Neuron (in vitro differentiated cells): ENCODE data around the gene MORC2.

ENCODE experiments used
- H2AFZ ChIP-seq: one replicate; pipeline ENCODE4 v1.6.1; 2013; ENCODE audit warnings: low read depth, mild to moderate bottlenecking, inconsistent platforms, low read length, moderate library complexity
- H3K27me3 ChIP-seq: one replicate; pipeline ENCODE4 v1.6.1; 2013; ENCODE audit warnings: low read length; ENCODE audit not compliant: insufficient read depth
- H3K36me3 ChIP-seq: one replicate; pipeline ENCODE4 v1.6.1; 2013; ENCODE audit warnings: low read length; ENCODE audit not compliant: insufficient read depth
- H3K4me1 ChIP-seq: one replicate; pipeline ENCODE4 v1.6.1; 2013; ENCODE audit warnings: low read length; ENCODE audit not compliant: insufficient read depth
- H3K4me3 ChIP-seq: 2 replicates; pipeline ENCODE4 v1.5.1; 2013; ENCODE audit warnings: mild to moderate bottlenecking, low read length, moderate library complexity
- H3K9me3 ChIP-seq: one replicate; pipeline ENCODE4 v1.6.1; 2013; ENCODE audit warnings: low read length

MORC2 gene

DNA sequence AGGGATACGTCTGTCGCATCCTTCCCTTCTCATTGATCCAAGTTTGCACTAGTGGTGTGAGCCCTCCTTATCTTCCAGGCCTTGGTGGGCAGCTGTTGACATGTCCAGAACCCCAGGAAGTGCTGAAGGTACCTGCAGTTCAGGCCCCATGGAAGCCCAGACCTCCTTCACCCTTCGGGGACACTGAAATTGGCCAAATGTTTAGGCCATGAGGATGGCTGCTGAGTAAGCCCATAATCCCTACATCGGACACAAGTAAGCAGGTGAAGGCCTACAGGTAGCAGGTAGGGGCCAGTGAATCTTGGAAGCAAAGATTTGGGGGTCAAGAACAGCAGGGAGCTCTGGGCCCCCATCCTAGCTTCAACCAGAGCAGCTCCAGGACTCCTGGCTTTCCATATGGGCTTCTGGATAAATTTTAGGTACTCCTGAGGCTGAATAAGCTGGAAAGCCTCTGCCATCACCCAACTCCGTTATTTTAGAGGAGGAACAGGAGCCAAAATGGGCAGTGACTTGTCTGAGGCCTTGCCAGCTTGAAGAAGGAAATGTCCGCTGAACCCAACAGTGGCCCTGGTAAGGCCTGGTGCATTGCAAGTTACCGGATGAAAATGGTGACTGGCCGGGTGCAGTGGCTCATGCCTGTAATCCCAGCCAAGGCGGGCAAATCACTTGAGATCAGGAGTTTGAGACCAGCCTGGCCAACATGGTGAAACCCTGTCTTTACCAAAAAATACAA is 45.2 kb downstream of the MORC2 start:
- Histone ChIP-seq H3K4me1 (no peaks in the 10 kb centered on the region), H3K4me3 (no peak overlapping the region), H3K36me3 (peaks cover 42% of the 10 kb centered on the region), H2AFZ (no peak overlapping the region), H3K27me3 (no peaks in the 10 kb centered on the region), H3K9me3 (no peaks in the 10 kb centered on the region)

DNA sequence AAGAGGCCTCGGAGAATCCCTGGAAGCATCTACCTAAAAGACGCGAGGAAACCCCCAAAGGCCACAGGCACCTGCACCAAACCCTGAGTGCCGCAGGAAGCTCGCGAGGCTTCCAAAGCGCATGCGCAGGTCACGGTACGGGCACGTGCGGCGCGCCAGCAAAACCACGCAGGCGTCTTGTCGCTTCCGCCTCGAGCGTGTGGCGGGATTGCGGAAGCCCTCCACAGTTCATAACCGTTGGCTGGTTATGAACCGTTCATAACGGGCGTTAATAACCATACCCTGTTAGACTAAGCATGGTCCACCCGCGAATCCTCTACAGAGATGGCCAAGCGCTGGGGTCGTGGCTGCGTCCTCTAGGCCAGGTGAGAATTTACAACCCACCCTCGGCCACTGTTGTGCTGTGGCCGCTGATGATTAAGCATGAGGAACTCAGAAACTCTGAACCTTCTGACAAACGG is 46.4 kb downstream of the MORC2 start:
- Histone ChIP-seq H3K27me3 (no peaks in the 10 kb centered on the region), H3K4me3 (no peak overlapping the region), H3K4me1 (no peaks in the 10 kb centered on the region), H2AFZ (no peak overlapping the region), H3K9me3 (no peaks in the 10 kb centered on the region), H3K36me3 (peaks cover 30% of the 10 kb centered on the region)

DNA sequence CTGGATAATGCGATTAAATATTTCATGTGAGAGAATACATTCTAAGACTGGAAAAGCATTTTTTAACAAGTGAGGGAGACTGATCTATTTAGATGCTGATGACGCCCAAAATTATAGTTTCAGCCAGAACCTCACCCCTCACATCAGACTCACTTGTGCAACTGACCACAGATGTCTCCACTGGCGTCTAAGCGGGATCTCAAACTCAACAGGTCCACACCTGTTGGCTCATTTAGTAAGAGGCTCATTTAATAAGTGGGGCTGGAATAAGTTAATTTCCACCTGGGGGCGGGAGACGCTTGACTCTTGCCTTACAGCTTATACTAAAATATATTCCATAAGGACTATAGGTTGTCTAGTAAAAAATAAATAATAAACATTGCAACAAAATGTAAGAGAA is 47.5 kb downstream of the MORC2 start:
- Histone ChIP-seq H3K9me3 (no peaks in the 10 kb centered on the region), H3K4me1 (no peaks in the 10 kb centered on the region), H2AFZ (no peak overlapping the region), H3K4me3 (no peak overlapping the region), H3K36me3 (peaks cover 20% of the 10 kb centered on the region), H3K27me3 (no peaks in the 10 kb centered on the region)

DNA sequence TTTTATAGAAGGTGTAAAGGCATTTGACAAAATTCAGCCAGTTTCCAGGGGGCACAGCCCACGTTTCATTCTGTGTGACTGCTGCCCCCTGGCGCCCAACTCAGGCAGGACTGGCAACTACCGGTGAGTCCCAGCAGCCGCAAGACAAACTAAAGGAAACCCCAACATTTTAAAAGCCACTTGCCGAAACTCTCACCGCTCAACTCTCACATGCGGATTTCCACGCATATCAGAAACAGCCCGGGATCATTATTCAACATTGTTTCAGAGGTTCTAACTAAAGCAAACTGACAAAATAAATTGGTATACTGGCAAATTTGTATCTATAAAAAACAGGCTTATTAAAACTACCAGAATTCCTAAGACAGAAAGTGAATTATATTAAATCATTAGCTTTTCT is 48.2 kb downstream of the MORC2 start:
- no peaks in the 10 kb centered on the region for H3K4me1 ChIP-seq
- no peaks in the 10 kb centered on the region for H3K9me3 ChIP-seq
- H3K4me3 ChIP-seq = no peak overlapping the region
- peaks cover 13% of the 10 kb centered on the region for H3K36me3 ChIP-seq
- H2AFZ ChIP-seq = no peak overlapping the region
- H3K27me3 ChIP-seq = no peaks in the 10 kb centered on the region

DNA sequence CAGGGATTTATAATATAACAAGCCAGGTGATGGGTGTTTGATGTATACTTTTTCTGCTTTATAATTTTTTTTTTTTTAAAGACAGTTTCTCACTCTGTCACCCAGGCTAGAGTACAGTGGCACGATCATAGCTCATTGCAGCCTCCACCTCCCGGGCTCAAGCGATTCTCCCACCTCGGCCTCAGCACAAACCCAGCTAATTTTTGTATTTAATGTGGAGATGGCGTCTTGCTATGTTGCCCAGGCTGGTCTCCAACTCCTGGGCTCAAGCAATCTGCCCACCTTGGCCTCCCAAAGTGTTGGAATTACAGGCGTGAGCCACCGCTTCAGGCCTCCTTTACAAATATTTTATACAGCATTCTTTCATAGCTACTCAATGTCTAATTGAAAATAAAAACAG is 48.6 kb downstream of the MORC2 start:
- H3K36me3 ChIP-seq = peaks cover 9% of the 10 kb centered on the region
- no peaks in the 10 kb centered on the region for H3K4me1 ChIP-seq
- H3K4me3 ChIP-seq = no peak overlapping the region
- no peaks in the 10 kb centered on the region for H3K9me3 ChIP-seq
- no peaks in the 10 kb centered on the region for H3K27me3 ChIP-seq
- no peak overlapping the region for H2AFZ ChIP-seq

DNA sequence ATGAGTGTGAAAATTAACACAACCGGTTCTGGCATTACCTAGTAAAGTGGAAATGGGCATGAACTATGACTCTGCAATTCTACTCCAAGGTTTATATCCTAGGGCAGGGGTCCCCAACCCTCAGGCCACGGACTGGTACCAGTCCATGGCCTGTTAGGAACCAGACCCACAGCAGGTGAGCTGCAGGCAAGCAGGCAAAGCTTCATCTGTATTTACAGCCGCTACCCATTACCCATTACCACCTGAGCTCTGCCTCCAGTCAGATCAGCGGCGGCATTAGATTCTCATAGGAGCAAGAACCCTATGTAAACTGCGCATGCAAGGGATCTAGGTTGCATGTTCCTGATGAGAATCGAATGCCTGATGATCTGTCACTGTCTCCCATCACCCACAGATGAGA is 49.8 kb downstream of the MORC2 start:
- Histone ChIP-seq H2AFZ (no peak overlapping the region), H3K4me3 (no peak overlapping the region), H3K27me3 (no peaks in the 10 kb centered on the region), H3K36me3 (no peaks in the 10 kb centered on the region), H3K9me3 (no peaks in the 10 kb centered on the region), H3K4me1 (no peaks in the 10 kb centered on the region)

DNA sequence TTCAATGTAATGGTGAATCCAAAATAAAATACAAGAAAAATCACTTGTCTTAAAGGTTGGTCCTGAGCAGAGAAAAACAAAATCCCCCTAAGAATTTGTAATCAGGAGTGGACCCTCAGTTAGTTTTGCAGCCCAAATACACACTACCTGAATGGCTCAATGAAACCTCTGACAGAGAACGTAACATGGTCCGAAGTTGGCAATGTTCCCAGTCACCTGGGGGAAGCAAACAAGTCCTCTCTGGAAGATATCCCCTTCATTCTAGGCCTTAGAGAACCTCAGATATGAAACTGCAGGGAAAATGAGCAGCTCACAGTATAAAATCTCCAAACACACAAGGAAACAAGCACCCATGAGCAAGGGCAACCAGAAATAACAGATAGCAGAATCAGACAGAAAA is 58.2 kb downstream of the MORC2 start:
- peaks cover 8% of the 10 kb centered on the region for H3K36me3 ChIP-seq
- H3K4me1 ChIP-seq = no peaks in the 10 kb centered on the region
- H3K4me3 ChIP-seq = no peak overlapping the region
- no peak overlapping the region for H2AFZ ChIP-seq
- no peaks in the 10 kb centered on the region for H3K9me3 ChIP-seq
- H3K27me3 ChIP-seq = no peaks in the 10 kb centered on the region

DNA sequence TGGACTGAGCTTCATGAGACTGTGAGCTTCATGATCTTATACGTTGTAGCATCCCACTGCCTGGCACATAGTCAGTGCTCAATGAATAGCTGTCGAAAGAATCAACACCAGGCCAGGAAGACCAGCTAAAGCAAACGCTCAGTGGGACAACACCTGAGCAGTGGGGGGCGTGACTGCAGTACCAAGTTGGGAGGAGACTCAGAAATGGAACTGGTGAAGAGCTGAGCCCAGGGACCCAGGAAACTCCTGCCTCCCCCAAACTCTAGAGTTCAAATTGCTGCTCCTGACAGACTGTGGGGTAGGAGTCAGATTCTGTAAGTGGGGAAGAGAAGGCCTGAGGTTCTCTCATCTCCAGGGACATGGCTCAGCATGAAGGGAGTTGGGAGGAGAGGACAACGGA is 59.3 kb downstream of the MORC2 start:
- Histone ChIP-seq H3K4me1 (no peaks in the 10 kb centered on the region), H3K4me3 (no peak overlapping the region), H3K27me3 (no peaks in the 10 kb centered on the region), H3K36me3 (peaks cover 8% of the 10 kb centered on the region), H3K9me3 (no peaks in the 10 kb centered on the region), H2AFZ (no peak overlapping the region)

DNA sequence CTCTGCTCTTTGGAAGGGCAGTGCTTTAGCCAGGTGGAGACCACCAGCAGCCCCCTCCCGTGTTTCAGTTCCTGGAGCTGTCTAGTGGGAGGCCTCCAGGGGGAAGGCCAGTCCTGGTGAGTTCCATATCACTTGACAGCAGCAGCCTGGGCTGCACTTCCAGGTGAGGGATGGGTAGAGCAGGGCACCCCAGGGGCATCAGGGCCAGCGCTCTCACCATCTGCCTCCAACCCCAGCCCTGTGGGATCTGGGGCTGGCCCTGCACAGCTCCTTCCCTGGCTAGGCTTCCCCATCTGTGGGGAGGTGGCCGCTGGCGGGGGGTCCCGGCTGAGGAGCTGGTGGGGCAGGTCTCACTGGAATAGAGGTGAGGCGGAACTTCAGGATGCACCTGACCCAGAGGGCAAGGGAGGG is 60.5 kb downstream of the MORC2 start:
- Histone ChIP-seq H3K9me3 (no peaks in the 10 kb centered on the region), H3K27me3 (no peaks in the 10 kb centered on the region), H3K4me1 (no peaks in the 10 kb centered on the region), H3K36me3 (peaks cover 14% of the 10 kb centered on the region), H3K4me3 (no peak overlapping the region), H2AFZ (no peak overlapping the region)

DNA sequence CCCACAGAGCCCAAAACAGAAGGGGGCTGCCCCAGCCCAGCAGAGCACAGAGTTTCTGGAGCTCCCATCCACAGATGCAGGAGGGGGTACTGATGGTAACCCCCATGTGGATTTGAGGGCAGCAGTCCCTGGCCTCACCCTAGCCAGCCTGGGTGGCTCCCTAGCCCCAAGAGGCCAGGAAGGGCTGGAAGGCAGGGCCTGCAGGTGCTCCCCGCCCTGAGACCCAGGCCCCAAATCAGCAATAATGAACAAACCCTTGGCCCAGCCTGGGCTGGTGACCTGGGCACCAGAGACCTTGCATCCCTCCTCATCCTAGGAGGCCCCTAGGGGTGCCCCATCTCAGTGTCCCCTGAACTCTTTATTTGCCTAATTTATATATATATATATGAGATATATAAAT is 61.6 kb downstream of the MORC2 start:
- no peaks in the 10 kb centered on the region for H3K4me1 ChIP-seq
- no peak overlapping the region for H2AFZ ChIP-seq
- peaks cover 24% of the 10 kb centered on the region for H3K36me3 ChIP-seq
- no peaks in the 10 kb centered on the region for H3K27me3 ChIP-seq
- H3K4me3 ChIP-seq = no peak overlapping the region
- no peaks in the 10 kb centered on the region for H3K9me3 ChIP-seq

DNA sequence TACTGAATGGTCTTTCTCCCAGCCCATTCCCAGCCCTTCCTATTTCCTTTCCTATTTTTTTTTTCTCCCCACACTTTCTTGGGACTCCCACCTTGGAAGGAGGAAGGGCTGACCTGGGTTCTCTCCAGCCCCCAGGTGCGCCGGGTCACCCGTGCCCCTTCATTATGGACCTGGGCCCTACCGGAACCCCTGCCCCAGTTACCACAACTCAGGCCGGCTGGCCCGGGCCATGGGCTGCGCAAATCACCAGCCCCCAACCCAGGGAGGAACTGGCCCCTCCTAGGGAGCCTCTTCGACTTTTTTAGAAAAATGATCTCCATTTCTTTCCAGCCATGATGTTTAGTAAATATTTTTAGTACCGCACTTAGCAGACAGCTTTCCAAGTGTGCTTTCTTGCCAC is 62.2 kb downstream of the MORC2 start:
- Histone ChIP-seq H3K4me3 (no peak overlapping the region), H3K36me3 (peaks cover 26% of the 10 kb centered on the region), H3K9me3 (no peaks in the 10 kb centered on the region), H3K4me1 (no peaks in the 10 kb centered on the region), H2AFZ (no peak overlapping the region), H3K27me3 (no peaks in the 10 kb centered on the region)

DNA sequence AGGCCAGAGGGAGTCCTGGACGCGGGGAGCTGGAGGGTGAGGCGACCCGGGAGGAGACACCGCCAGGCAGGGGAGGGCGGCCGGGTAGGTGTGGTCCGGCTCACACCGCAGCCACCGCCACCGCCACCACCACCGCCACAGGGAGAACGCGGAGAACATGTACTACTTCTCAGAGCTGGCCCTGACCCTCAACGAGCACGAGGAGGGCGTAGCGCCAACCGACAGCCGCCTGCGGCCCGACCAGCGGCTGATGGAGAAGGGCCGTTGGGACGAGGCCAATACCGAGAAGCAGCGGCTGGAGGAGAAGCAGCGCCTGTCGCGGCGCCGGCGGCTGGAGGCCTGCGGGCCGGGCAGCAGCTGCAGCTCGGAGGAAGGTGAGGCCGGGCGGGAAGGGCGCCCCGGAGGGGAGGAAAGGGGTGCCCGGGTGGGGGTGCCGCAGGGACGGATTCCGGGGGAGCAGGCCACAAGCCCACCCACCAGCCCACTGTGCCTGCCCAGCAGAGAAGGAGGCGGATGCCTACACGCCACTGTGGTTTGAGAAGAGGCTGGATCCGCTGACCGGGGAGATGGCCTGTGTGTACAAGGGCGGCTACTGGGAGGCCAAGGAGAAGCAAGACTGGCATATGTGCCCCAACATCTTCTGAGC is 62.8 kb downstream of the MORC2 start:
- Histone ChIP-seq H3K4me1 (no peaks in the 10 kb centered on the region), H2AFZ (no peak overlapping the region), H3K36me3 (peaks cover 26% of the 10 kb centered on the region), H3K9me3 (no peaks in the 10 kb centered on the region), H3K4me3 (no peak overlapping the region), H3K27me3 (no peaks in the 10 kb centered on the region)

DNA sequence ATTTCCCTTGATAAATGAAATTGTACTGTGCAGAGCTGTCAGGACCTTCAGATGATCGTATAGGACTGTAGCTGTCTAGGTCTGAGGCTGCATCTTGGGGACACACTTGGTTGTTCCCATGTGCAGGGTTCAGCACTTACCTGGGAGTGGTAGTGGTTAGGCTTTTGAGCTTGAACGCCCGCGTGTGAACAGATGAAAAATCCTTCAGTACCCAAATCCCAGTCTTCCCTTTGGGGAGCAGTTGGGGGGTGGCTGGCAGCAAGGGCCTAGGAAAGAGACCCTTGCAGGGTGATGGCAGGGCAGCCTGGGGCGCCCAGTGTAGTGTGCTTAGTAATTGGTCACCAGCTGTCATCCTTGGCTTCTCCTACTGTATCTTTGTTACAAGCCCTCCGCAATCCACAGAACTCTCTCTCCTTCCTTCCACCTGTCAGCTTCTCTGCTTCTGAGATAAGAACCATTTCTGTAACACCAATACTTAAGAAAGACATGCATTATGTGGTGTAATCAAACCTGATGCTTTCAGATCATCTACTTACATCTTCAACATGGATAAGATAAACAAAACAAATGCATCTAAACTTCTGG is 64.6 kb downstream of the MORC2 start:
- no peaks in the 10 kb centered on the region for H3K27me3 ChIP-seq
- H3K36me3 ChIP-seq = peaks cover 26% of the 10 kb centered on the region
- no peaks in the 10 kb centered on the region for H3K4me1 ChIP-seq
- H3K4me3 ChIP-seq = no peak overlapping the region
- peaks cover 3% of the 10 kb centered on the region for H3K9me3 ChIP-seq
- no peak overlapping the region for H2AFZ ChIP-seq
